GM12878 (cell line): ENCODE results near the gene GOLGA7B. TPM values are rescaled to one million over a fixed set of nuclear protein-coding genes. Genes with fewer than 3 reads are reported as not detected.
A peak's percentile ranks its signal among the peaks of the same experiment; 100 is the strongest.

ENCODE experiments used
- ATAC-seq: fragments of 200-7000 bp; cut with Tn5 transposase; 3 replicates; pipeline ENCODE4 v1.9.1; 2020; ENCODE audit warnings: mild to moderate bottlenecking, moderate library complexity
- BruUV-seq: library from RNA; stranded (reverse); fragments of 400-500 nt; replicated peaks from 2 replicates; lab custom pipeline; 2021; lab: Mats Ljungman, UMichigan
- CTCF ChIA-PET: fragments of 300-600 bp; sonication (Branson Sonifier 250); formaldehyde crosslinking; extraction: SDS; loops from one replicate; lab custom pipeline; 2021; ENCODE audit warnings: inconsistent platforms; lab: Yijun Ruan, JAX
- POLR2A ChIA-PET: fragments of 350-600 bp; formaldehyde crosslinking; extraction: SDS; loops from one replicate; lab custom pipeline; 2021; ENCODE audit warnings: inconsistent platforms; lab: Charles Lee
- RAD21 ChIA-PET: fragments of 300-600 bp; sonication (Branson Sonifier 250); formaldehyde crosslinking; loops from one replicate; lab custom pipeline; 2023; ENCODE audit warnings: antibody characterized with exemption; ENCODE audit not compliant: unreplicated experiment; lab: Charles Lee
- SMC1A ChIA-PET: fragments of 300-600 bp; sonication (Branson Sonifier 250); formaldehyde crosslinking; loops from one replicate; lab custom pipeline; 2023; ENCODE audit not compliant: unreplicated experiment, uncharacterized antibody; lab: Charles Lee
- DNase-seq: peaks from one replicate; pipeline ENCODE4 v3.0.0-alpha.2; 2011; ENCODE audit warnings: low read depth, low spot score
- FAIRE-seq: peaks from 3 replicates; lab custom pipeline; 2011; peaks lifted over from hg19 to GRCh38; lab: Jason Lieb, UNC
- H2AFZ ChIP-seq: 2 replicates; pipeline ENCODE4 v1.6.0; 2011; ENCODE audit warnings: low read depth, low read length, control low read depth; ENCODE audit not compliant: control insufficient read depth
- H3K27ac ChIP-seq: 2 replicates; pipeline ENCODE4 v1.5.1; 2011; ENCODE audit warnings: control low read depth; ENCODE audit not compliant: control insufficient read depth, insufficient read depth
- H3K27me3 ChIP-seq, 2 experiments: replicated peaks in 1 of 2; 2 replicates each; pipeline versions ENCODE4 v1.6.0 to v1.6.1; 2011; ENCODE audit warnings: low read length in 1 of 2; ENCODE audit not compliant: control insufficient read depth in 2 of 2, insufficient read depth in 2 of 2
- H3K36me3 ChIP-seq, 2 experiments: 2 replicates each; pipeline ENCODE4 v1.5.1; 2011; ENCODE audit warnings: low read length in 1 of 2; ENCODE audit not compliant: control insufficient read depth in 2 of 2, insufficient read depth in 2 of 2
- H3K4me1 ChIP-seq: 2 replicates; pipeline ENCODE4 v1.6.1; 2011; ENCODE audit warnings: mild to moderate bottlenecking, low read length, moderate library complexity, mixed read lengths; ENCODE audit not compliant: control insufficient read depth, insufficient read depth
- H3K4me2 ChIP-seq: 2 replicates; pipeline ENCODE4 v1.6.0; 2011; ENCODE audit warnings: control low read depth; ENCODE audit not compliant: control insufficient read depth, insufficient read depth
- H3K4me3 ChIP-seq: fragments of 200-600 bp; sonication (generic); 2 replicates; pipeline ENCODE4 v1.5.1; 2016
- H3K79me2 ChIP-seq: 2 replicates; pipeline ENCODE4 v1.6.0; 2011; ENCODE audit warnings: low read length; ENCODE audit not compliant: control insufficient read depth, insufficient read depth
- H3K9ac ChIP-seq: 2 replicates; pipeline ENCODE4 v1.8.0; 2011; ENCODE audit warnings: low read length, control low read depth, mixed read lengths; ENCODE audit not compliant: control insufficient read depth, insufficient read depth
- H3K9me3 ChIP-seq: replicated peaks from 3 replicates; pipeline ENCODE4 v1.5.1; 2011; ENCODE audit warnings: mild to moderate bottlenecking, low read length; ENCODE audit not compliant: control insufficient read depth, insufficient read depth
- H4K20me1 ChIP-seq: 2 replicates; pipeline ENCODE4 v1.6.0; 2011; ENCODE audit not compliant: control insufficient read depth, insufficient read depth
- ATF3 ChIP-seq: IDR thresholded peaks from 2 replicates; pipeline ENCODE4 v1.6.1; 2011; ENCODE audit warnings: low read depth, mild to moderate bottlenecking, low read length, moderate library complexity, borderline replicate concordance; ENCODE audit errors: extremely low read depth
- CHD1 ChIP-seq: IDR thresholded peaks from 2 replicates; pipeline ENCODE4 v1.6.1; 2012; ENCODE audit warnings: low read depth, low read length, improper control_type of control experiment
- EZH2 ChIP-seq: IDR thresholded peaks from 2 replicates; pipeline ENCODE4 v1.6.1; 2012; ENCODE audit warnings: low read depth, mild to moderate bottlenecking, control low read depth, inconsistent platforms, low read length, borderline replicate concordance; ENCODE audit not compliant: control insufficient read depth
- GATAD2B ChIP-seq: fragments of 450-650 bp; conservative IDR thresholded peaks from 2 replicates; pipeline ENCODE4 v1.6.1; 2017; ENCODE audit warnings: low read depth, mild to moderate bottlenecking, moderate library complexity
- HDAC2 ChIP-seq: fragments of 200-600 bp; sonication (generic); IDR thresholded peaks from 2 replicates; pipeline ENCODE4 v1.6.1; 2017
- MTA2 ChIP-seq: fragments of 450-650 bp; IDR thresholded peaks from 2 replicates; pipeline ENCODE4 v1.6.1; 2016; ENCODE audit warnings: low read depth, mild to moderate bottlenecking, moderate library complexity
- PRDM15 ChIP-seq: fragments of 450-650 bp; formaldehyde crosslinking; IDR thresholded peaks from 2 replicates; pipeline ENCODE4 v1.4.0; 2020; ENCODE audit warnings: mild to moderate bottlenecking, moderate library complexity
- WGBS: methylation state at CpG from one replicate; pipeline ENCODE4 v1.1.6; 2016; ENCODE audit warnings: low lambda C conversion rate; ENCODE audit not compliant: insufficient replicate concordance, insufficient coverage; ENCODE audit errors: missing lambda C conversion rate; 5-methylcytosine and 5-hydroxymethylcytosine counted together
- in situ Hi-C: fragments of 300-500 bp; cut with MboI; formaldehyde crosslinking; loops from 9 replicates; pipeline ENCODE4 v1.14.3; 2018; ENCODE audit warnings: mixed read lengths
- intact Hi-C: fragments of 100-400 bp; cut with micrococcal nuclease; formaldehyde crosslinking; loops from one replicate; pipeline ENCODE4 v1.14.2; 2022; ENCODE audit not compliant: unreplicated experiment
- polyA plus RNA-seq, 11 experiments: library from polyadenylated mRNA; depleted of rRNA in 4 of 11; unstranded in 6 of 11; stranded (reverse) in 5 of 11; fragments of >200 nt; fragmentation: Nextera tagmentation in 4 of 11; fragmentation: Illumina TruSeq in 1 of 11; extraction: Ambion mirVana in 4 of 11; extraction: Trizol in 1 of 11; gene quantifications; 1 replicate in 1 of 11; 2 replicates in 10 of 11; pipeline versions ENCODE4 v1.2.1 to v1.2.3, GENCODE V29; 2011 to 2016; ENCODE audit warnings: inconsistent platforms in 2 of 11, missing spikeins in 2 of 11, low read depth in 1 of 11
- total RNA-seq, 4 experiments: library from RNA; depleted of rRNA in 3 of 4; stranded (reverse); fragments of >200 nt in 3 of 4; fragmentation: Illumina TruSeq in 1 of 4; extraction: Trizol in 1 of 4; gene quantifications; 2 replicates each; pipeline versions ENCODE4 v1.2.1 to v1.2.3, GENCODE V29; 2013 to 2021

Gene GOLGA7B
- total and polyA plus RNA-seq, 10 of the 15 experiments (the other 5 are each of a cell fraction or from before 2014, with no cell fraction given): 0.01 to 0.02 (median 0.01) TPM; not detected in 7

- Histone ChIP-seq H3K36me3 (no peaks in the 10 kb centered on the region), H4K20me1 (no peaks in the 10 kb centered on the region), H3K9me3 (no peaks in the 10 kb centered on the region), H3K27me3 (peaks cover 1 to 9% of the 10 kb centered on the region in 2 experiments; a peak in 3 of 4 replicates), H3K4me1 (no peaks in the 10 kb centered on the region), H3K27ac (no peak overlapping the region), H2AFZ (peak overlapping the region; percentile 44), H3K4me3 (peak overlapping the region; percentile 53; the same call in 1 of the 2 replicates), H3K9ac (no peak overlapping the region), H3K79me2 (no peaks in the 10 kb centered on the region), H3K4me2 (peak overlapping the region; percentile 68; the same call in 1 of the 2 replicates)
- 0 out of 2 replicates have a peak, but pooled peaks have one; percentile 15 for TF ChIP-seq EZH2
- no peak for TF ChIP-seq CHD1
- ChIA-PET POLR2A (no interaction called here), RAD21 (no interaction called here), SMC1A (no interaction called here), CTCF (interaction anchor here (0.6 kb wide), 1 partner anchor 351 kb away, joined by 3 read pairs; no protein-coding TSS in a partner anchor)
- under 1% methylated on average over 14 of the region's 16 CpGs for WGBS
- intact Hi-C loops (no loop called here), in situ Hi-C loops (no loop called here)
- DNase-seq: no peak
- FAIRE-seq: no peak
- no TSS peak for BruUV-seq
- ATAC-seq: peak; percentile 29; the same call in 2 of the 3 replicates
Measured at GRCh38 chr10:97849103-97849686, 448 bp upstream of the GOLGA7B start.

GRCh38 chr10:97850446-97850845 is 803 bp downstream of the GOLGA7B start:
- H4K20me1 ChIP-seq: no peaks in the 10 kb centered on the region
- ChIA-PET SMC1A (no interaction called here), POLR2A (interaction anchor here (0.7 kb wide), 1 partner anchor 390 kb away, joined by 3 read pairs; no protein-coding TSS in a partner anchor), CTCF (interaction anchor here (0.6 kb wide), 1 partner anchor 1887 kb away, joined by 3 read pairs; no protein-coding TSS in a partner anchor), RAD21 (no interaction called here)
- in situ Hi-C loops: no loop called here
- no peak for ATAC-seq
- intact Hi-C loops: no loop called here
- H3K27ac ChIP-seq: no peak overlapping the region
- H3K79me2 ChIP-seq: no peaks in the 10 kb centered on the region
- WGBS: 48% methylated on average over 13 of the region's 13 CpGs
- no peaks in the 10 kb centered on the region for H3K9me3 ChIP-seq
- no peak overlapping the region for H3K4me2 ChIP-seq
- no peak overlapping the region for H3K4me3 ChIP-seq
- no peak for FAIRE-seq
- H3K27me3 ChIP-seq: peaks cover 1 to 9% of the 10 kb centered on the region in 2 experiments; a peak in 3 of 4 replicates
- DNase-seq: no peak
- H3K9ac ChIP-seq: no peak overlapping the region
- H3K4me1 ChIP-seq: no peaks in the 10 kb centered on the region
- BruUV-seq: no TSS peak
- no peak overlapping the region for H2AFZ ChIP-seq
- H3K36me3 ChIP-seq: no peaks in the 10 kb centered on the region
- TF ChIP-seq GATAD2B (no peak), ATF3 (no peak), HDAC2 (no peak), PRDM15 (CRISPR knock-in tag) (no peak), MTA2 (no peak)
